ENCODE measurements around the gene THADA. TPM values are rescaled to one million over a fixed set of nuclear protein-coding genes. Genes with fewer than 3 reads are reported as not detected.
A peak's percentile ranks its signal among the peaks of the same experiment; 100 is the strongest.

The THADA gene
- total RNA-seq, 2 donors from 2014 or later: 41.1 to 54.3 TPM

- no peaks in the 10 kb centered on the region for H3K4me1 ChIP-seq (replicated peaks)
- H3K4me3 ChIP-seq: no peak overlapping the region
- no peak for DNase-seq (ENCODE audit: low spot score)
- intact Hi-C loops (cut with DNase I): no loop called here
- WGBS: 86% methylated on average over 1 of the region's 1 CpG
- peak overlapping the region; percentile 28 to 52 for H3K27ac ChIP-seq
- TF ChIP-seq POLR2AphosphoS5 (IDR thresholded peaks at IDR 0.05) (no peak), CTCF (IDR thresholded peaks at IDR 0.05) (no peak), POLR2A (IDR thresholded peaks at IDR 0.05) (no peak)
- H3K36me3 ChIP-seq: no peaks in the 10 kb centered on the region
- no peaks in the 10 kb centered on the region for H3K27me3 ChIP-seq (replicated peaks; ENCODE audit: insufficient read depth)
- H3K9me3 ChIP-seq: no peaks in the 10 kb centered on the region
Measured at GRCh38 chr2:43421194-43421593, 174.6 kb downstream of the THADA start.

GRCh38 chr2:43420389-43420801 is 175.4 kb downstream of the THADA start:
- TF ChIP-seq POLR2A (IDR thresholded peaks at IDR 0.05) (no peak), POLR2AphosphoS5 (IDR thresholded peaks at IDR 0.05) (peak; percentile 61)
- Histone ChIP-seq H3K36me3 (no peaks in the 10 kb centered on the region), H3K4me1 (replicated peaks) (peaks cover 1% of the 10 kb centered on the region), H3K4me3 (no peak overlapping the region), H3K9me3 (no peaks in the 10 kb centered on the region), H3K27me3 (replicated peaks; ENCODE audit: insufficient read depth) (no peaks in the 10 kb centered on the region), H3K27ac (peak overlapping the region; percentile 28 to 52)
- intact Hi-C loops (cut with DNase I): no loop called here
- no peak for DNase-seq (ENCODE audit: low spot score)

- H3K36me3 ChIP-seq: no peaks in the 10 kb centered on the region
- H3K27ac ChIP-seq: peak overlapping the region; percentile 28 to 52
- intact Hi-C loops (cut with DNase I): no loop called here
- H3K4me3 ChIP-seq: no peak overlapping the region
- H3K4me1 ChIP-seq (replicated peaks): peaks cover 6% of the 10 kb centered on the region
- H3K27me3 ChIP-seq (replicated peaks; ENCODE audit: insufficient read depth): no peaks in the 10 kb centered on the region
- H3K9me3 ChIP-seq: no peaks in the 10 kb centered on the region
- whole genome bisulfite sequencing: 54% methylated on average over 2 of the region's 2 CpGs
- no peak for DNase-seq (ENCODE audit: low spot score)
- TF ChIP-seq CTCF (IDR thresholded peaks at IDR 0.05) (no peak), POLR2A (IDR thresholded peaks at IDR 0.05) (no peak), POLR2AphosphoS5 (IDR thresholded peaks at IDR 0.05) (no peak)
Measured at GRCh38 chr2:43419876-43420275, 176.0 kb downstream of the THADA start.

GRCh38 chr2:43419243-43419642 is 176.6 kb downstream of the THADA start:
- no peak overlapping the region for H3K4me3 ChIP-seq
- no peak for DNase-seq (ENCODE audit: low spot score)
- no peaks in the 10 kb centered on the region for H3K9me3 ChIP-seq
- intact Hi-C loops (cut with DNase I): no loop called here
- no peak for TF ChIP-seq POLR2A (IDR thresholded peaks at IDR 0.05)
- TF ChIP-seq CTCF (IDR thresholded peaks at IDR 0.05): no peak
- no peak for TF ChIP-seq POLR2AphosphoS5 (IDR thresholded peaks at IDR 0.05)
- no peaks in the 10 kb centered on the region for H3K27me3 ChIP-seq (replicated peaks; ENCODE audit: insufficient read depth)
- no peak overlapping the region for H3K27ac ChIP-seq
- no peaks in the 10 kb centered on the region for H3K36me3 ChIP-seq
- peaks cover 10% of the 10 kb centered on the region for H3K4me1 ChIP-seq (replicated peaks)
- 78% methylated on average over 3 of the region's 3 CpGs for WGBS

- no peaks in the 10 kb centered on the region for H3K9me3 ChIP-seq
- DNase-seq (ENCODE audit: low spot score): no peak
- no peak overlapping the region for H3K4me3 ChIP-seq
- intact Hi-C loops (cut with DNase I): no loop called here
- WGBS: 80% methylated on average over 3 of the region's 3 CpGs
- H3K4me1 ChIP-seq (replicated peaks): peaks cover 12% of the 10 kb centered on the region
- H3K36me3 ChIP-seq: no peaks in the 10 kb centered on the region
- no peak overlapping the region for H3K27ac ChIP-seq
- H3K27me3 ChIP-seq (replicated peaks; ENCODE audit: insufficient read depth): no peaks in the 10 kb centered on the region
- TF ChIP-seq POLR2AphosphoS5 (IDR thresholded peaks at IDR 0.05) (no peak), POLR2A (IDR thresholded peaks at IDR 0.05) (no peak), CTCF (IDR thresholded peaks at IDR 0.05) (no peak)
Measured at GRCh38 chr2:43418680-43419079, 177.2 kb downstream of the THADA start.
